ENCODE results near the gene CYP4F22. TPM values are rescaled to one million over a fixed set of nuclear protein-coding genes. Genes with fewer than 3 reads are reported as not detected.
A peak's percentile ranks its signal among the peaks of the same experiment; 100 is the strongest.

CYP4F22 gene
- total RNA-seq, 1 experiment from 2014 or later: not detected

DNA sequence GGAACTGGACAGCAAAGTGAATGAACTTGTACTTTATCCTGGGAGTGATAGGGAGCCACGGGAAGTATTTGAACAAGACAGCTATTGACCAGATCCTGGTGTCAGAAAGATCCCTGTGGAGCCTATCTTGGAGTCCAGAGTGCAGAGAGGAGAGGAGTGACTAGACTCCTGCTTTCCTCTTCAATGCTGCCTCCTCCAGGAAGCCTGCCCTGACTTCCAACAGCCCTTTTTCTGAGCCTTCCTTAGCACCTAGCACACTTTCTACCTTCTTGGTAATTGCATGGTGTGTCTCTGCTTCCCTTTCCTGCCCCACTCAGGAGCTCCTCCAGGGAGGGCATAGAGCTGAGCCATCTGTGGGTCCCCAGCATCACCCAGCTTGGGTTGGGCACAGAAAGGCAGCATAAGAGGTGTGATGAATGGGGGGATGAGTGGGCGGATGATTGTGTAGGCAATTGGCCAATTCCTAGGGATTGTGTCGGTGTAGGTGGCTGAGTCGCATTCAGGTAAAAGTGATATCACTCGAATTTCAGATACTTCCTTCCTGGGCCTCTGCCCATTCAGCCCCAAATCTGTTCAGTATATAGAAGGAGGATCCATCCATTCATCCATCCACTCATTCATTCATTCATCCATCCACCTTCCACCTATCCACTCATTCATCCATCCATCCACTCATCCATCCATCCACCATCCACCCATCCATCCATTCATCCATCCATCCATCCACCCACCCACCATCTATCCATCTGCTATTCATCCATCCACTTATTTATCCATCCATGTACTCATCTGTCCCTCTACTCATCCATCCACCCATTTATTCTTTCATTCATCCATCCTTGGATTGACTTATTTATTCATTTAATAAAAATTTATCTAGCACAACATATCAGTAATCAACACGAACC, 26.9 kb downstream of the CYP4F22 start:
- no peak for DNase-seq (ENCODE audit: low spot score)

- DNase-seq (ENCODE audit: low spot score): no peak
Measured at GRCh38 chr19:15536350-15536749, 28.0 kb downstream of the CYP4F22 start.

DNA sequence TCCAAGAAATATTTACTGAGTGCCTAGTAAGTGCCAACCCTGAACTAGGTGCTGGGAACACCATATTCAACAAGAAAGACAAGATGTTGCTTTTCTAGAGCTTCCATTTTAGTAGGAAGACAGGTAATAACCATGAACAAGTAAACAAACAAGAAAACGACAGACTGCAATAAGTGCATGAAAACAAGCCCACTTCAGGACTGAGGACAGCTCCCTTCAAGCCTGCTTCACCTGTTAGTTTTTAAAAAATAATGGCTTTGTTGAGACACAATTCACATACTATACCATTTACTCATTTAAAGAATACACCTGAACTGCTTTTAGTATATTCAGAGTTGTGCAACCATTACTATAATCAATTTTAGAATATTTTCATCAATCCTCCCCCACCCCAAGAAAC, 30.4 kb downstream of the CYP4F22 start:
- DNase-seq (ENCODE audit: low spot score): no peak

DNA sequence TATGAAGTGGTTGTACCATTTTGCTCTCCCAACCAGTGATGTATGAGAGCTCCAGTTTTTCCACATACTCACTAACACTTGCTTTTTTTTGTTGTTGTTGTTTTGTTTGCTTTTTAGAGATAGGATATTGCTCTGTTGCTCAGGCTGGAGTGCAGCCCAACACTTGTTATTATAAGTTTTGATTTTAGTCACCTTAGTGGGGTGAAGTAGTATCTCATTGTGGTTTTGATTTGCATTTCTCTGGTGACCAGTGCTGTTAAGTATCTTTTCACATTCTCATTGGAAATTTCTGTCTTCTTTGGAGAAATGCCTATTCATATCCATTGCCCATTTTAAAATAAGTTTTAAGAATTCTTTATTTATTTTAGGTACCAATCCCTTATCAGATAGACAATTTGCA, 31.3 kb downstream of the CYP4F22 start:
- no peak for DNase-seq (ENCODE audit: low spot score)

- no peak for DNase-seq (ENCODE audit: low spot score)
Measured at GRCh38 chr19:15540435-15540834, 32.1 kb downstream of the CYP4F22 start.

GRCh38 chr19:15544283-15544682, 36.0 kb downstream of the CYP4F22 start:
- no peak for DNase-seq (ENCODE audit: low spot score)

DNA sequence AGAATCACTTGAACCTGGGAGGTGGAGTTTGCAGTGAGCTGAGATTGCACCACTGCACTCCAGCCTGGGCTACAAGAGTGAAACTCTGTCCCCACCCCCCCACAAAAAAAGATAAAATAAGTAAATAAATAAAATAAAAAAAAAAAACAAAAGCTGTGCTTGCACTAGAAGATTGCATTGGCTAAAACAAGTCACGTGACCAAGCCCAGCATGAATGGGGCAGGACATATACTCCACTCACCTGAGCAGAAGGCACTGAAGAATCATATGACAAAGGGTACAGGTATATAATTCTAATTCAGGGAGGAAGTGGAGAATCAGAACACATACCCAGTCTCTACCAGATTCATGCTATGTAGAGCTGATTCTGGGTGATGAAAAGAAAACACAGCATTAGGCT, 36.6 kb downstream of the CYP4F22 start:
- no peak for DNase-seq (ENCODE audit: low spot score)

GRCh38 chr19:15548648-15549047, 40.3 kb downstream of the CYP4F22 start:
- no peak for DNase-seq (ENCODE audit: low spot score)

DNA sequence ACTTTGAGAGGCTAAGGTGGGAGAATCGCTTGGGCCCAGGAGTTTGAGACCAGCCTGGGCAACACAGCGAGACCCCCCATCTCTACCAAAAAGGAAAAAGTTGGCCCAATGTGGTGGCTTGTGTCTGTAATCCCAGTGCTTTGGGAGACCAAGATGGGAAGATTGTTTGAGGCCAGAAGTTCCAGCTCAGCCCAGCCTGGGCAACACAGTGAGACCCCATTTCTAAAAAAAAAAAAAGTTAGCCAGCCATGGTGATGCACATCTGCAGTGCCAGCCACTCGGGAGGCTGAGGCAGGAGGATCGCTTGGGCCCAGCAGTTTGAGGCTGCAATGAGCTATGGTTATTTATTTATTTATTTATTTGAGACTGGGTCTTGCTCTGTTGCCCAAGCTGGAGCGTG, 41.3 kb downstream of the CYP4F22 start:
- DNase-seq (ENCODE audit: low spot score): no peak

- DNase-seq (ENCODE audit: low spot score): no peak
Measured at GRCh38 chr19:15550273-15550672, 41.9 kb downstream of the CYP4F22 start.

DNA sequence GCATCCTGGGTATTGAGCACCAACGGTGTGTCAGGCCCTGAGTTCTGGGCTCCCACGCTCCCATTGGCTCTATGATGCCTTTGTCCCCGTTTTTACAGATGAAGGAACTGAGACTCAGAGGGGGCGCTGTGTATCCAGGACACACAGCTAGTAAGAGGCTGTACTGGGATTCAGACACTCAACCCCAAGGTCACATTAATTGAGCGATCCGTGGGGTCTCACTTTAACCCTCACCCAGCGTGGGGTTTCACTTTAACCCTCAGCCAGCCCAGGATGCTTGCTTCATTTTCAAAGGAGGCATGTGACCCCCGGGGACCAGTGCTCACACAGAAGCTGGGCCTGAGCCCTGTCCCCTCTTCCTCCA, 42.6 kb downstream of the CYP4F22 start:
- DNase-seq (ENCODE audit: low spot score): no peak

DNA sequence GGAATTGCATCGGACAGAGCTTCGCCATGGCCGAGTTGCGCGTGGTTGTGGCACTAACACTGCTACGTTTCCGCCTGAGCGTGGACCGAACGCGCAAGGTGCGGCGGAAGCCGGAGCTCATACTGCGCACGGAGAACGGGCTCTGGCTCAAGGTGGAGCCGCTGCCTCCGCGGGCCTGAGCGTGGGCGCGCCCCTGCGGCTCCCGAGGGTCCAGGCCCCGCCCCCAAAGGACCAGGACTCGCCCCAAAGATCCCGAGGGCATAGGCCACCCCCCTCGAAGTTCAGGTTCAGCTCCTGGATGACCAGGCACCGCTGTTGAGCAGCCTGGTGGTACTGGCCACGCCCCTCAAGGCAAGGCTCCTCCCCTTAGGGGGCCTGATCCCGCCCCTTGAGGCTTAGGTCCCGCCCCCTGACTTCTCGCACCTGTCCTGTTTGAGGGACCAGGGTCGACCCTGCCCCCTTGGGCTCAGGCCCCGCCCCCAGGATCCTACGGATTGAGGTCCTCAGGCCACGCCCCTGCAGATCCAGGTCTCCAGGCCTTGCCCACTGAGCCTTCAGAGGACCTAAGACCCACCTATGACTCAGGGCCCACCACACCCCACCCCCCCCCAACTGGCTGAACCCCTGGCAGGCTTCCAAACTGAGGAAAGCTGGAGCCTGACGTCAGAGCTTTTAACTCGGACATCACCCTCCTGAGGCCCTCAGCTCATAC, 43.1 kb downstream of the CYP4F22 start:
- DNase-seq (ENCODE audit: low spot score): peak; percentile 3

GRCh38 chr19:15555021-15555420, 46.7 kb downstream of the CYP4F22 start:
- no peak for DNase-seq (ENCODE audit: low spot score)

DNA sequence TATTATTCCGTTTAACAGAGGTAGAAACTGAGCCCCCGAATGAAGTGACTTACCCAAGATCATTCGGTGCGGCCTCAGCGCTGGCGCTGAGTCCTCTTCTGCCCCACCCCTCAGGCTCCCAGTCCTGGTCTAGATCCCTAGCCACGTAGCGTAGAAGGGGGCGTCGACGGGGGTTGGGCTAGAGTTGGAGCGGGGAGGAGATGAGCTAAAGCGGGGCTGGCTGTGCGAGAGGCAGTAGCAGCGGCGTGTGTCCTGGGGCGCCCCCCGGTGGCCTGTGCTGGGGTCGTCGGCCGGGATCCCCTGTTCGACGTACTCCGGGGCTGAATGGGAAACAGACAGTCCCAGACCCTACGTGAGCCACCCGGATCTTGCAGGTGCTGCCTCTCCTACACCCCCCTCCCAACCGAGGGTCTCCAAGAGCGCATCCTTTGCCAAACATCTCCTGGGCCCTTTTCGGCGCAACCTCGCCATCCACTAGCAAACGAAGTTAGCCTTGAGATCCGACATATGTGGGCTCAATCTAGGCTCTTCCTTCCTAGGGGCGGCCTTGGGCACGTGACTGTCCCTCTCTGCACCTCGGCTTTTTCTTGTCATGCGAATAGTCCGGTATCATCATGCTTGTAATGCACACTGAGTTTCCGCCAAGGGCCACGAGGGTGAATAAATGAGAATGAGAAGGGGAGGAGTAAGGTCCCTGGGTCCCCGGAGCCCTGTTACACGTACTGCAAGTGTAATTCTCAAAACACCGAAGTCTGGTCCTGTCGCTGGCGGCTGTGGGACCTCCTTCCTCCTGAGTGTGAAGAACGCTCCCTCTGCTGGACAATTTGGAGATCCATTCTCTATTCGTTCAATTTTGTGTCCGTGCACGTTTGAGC, 47.7 kb downstream of the CYP4F22 start:
- peak; percentile 76 for DNase-seq (ENCODE audit: low spot score)

GRCh38 chr19:15556634-15557181, 48.4 kb downstream of the CYP4F22 start:
- DNase-seq (ENCODE audit: low spot score): no peak

DNA sequence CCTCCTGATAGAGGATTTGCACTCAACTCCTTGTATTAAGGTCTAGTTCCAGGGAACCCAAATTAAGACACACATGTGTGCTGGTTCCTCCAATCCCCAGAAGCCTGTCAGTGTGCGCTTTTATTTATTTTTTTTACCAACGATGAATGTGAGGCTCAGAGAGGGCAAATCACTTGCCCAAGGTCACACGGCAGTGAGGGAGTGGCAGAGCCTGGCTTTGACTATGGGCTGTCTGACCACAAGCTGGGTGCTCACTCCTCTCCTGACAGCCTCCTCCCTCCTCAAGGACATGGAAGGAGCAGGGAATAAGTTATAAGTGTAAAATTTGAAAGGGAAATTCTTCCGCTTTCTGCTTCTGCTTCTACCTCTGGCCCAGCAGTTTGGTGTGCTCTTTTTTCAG, 48.9 kb downstream of the CYP4F22 start:
- DNase-seq (ENCODE audit: low spot score): no peak

DNA sequence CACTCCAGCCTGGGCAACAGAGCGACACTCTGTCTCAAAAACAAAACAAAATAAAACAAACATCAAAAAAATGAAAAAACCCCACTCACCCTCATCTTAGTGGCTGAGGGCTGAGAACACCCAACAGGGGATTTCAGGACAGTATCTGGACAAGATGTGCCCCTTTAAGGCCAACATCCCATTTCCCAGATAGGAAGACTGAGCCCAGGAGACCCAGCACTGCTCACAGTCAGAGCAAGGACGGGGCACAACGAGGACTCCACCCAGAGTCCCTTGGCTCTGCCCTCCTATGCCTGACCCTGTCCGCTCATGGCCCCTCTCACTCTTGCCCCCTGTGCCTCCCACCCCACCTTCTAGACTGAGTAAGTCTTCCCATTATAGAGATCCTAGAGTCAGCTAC, 53.8 kb downstream of the CYP4F22 start:
- DNase-seq (ENCODE audit: low spot score): no peak

GRCh38 chr19:15562861-15563260, 54.5 kb downstream of the CYP4F22 start:
- peak; percentile 3 for DNase-seq (ENCODE audit: low spot score)

GRCh38 chr19:15563325-15563794, 55.0 kb downstream of the CYP4F22 start:
- DNase-seq (ENCODE audit: low spot score): peak; percentile 44

DNA sequence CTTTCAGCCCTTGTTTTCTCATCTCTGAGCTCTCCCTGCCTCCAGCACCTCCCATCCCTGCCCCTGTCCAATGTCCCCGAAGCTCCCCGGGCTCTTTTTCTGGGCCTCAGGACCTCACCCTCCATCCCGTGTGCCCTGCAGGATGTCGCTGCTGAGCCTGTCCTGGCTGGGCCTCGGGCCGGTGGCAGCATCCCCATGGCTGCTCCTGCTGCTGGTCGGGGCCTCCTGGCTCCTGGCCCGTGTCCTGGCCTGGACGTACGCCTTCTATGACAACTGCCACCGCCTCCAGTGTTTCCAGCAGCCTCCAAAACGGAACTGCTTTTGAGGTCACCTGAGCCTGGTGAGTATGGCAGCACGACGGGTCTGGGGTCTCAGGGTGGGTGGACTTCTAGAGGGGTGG, 55.6 kb downstream of the CYP4F22 start:
- no peak for DNase-seq (ENCODE audit: low spot score)

- no peak for DNase-seq (ENCODE audit: low spot score)
Measured at GRCh38 chr19:15564534-15565168, 56.3 kb downstream of the CYP4F22 start.
